ENCODE measurements around the gene PCSK4. TPM values are rescaled to one million over a fixed set of nuclear protein-coding genes. Genes with fewer than 3 reads are reported as not detected.

The PCSK4 gene
- total and polyA plus RNA-seq, 10 of the 15 experiments (the other 5 are each of a cell fraction or from before 2014, with no cell fraction given), result 0.27 to 0.99 (median 0.40) TPM; not detected in 3

GRCh38 chr19:1524287-1524971 lies 34.3 kb upstream of the PCSK4 start:
- Histone ChIP-seq H3K4me1 (ENCODE audit: control insufficient read depth, insufficient read depth, low read length) (no peaks in the 10 kb centered on the region), H3K27me3 (replicated peaks in 1 of 2; ENCODE audit: control insufficient read depth in 2 of 2, insufficient read depth in 2 of 2, low read length in 1 of 2) (peaks cover 0 to 2% of the 10 kb centered on the region in 2 experiments; a peak in 3 of 4 replicates), H3K9ac (ENCODE audit: control insufficient read depth, insufficient read depth, low read length) (no peak overlapping the region), H3K27ac (ENCODE audit: control insufficient read depth, insufficient read depth) (no peak overlapping the region), H2AFZ (ENCODE audit: control insufficient read depth, low read depth, low read length) (no peak overlapping the region), H3K4me3 (no peak overlapping the region), H3K9me3 (replicated peaks; ENCODE audit: control insufficient read depth, insufficient read depth, low read length) (no peaks in the 10 kb centered on the region), H3K36me3 (ENCODE audit: control insufficient read depth in 2 of 2, insufficient read depth in 2 of 2, low read length in 1 of 2) (no peaks in the 10 kb centered on the region), H3K4me2 (ENCODE audit: control insufficient read depth, insufficient read depth) (no peak overlapping the region), H3K79me2 (ENCODE audit: control insufficient read depth, insufficient read depth, low read length) (no peaks in the 10 kb centered on the region), H4K20me1 (ENCODE audit: control insufficient read depth, insufficient read depth) (no peaks in the 10 kb centered on the region)
- RAD21 ChIA-PET (ENCODE audit: unreplicated experiment), result no interaction called here
- CTCF ChIA-PET, result no interaction called here
- SMC1A ChIA-PET (ENCODE audit: uncharacterized antibody, unreplicated experiment), result no interaction called here
- DNase-seq (ENCODE audit: low read depth, low spot score), result no peak
- POLR2A ChIA-PET, result no interaction called here
- no peak for TF ChIP-seq RELA (IDR thresholded peaks at IDR 0.05; ENCODE audit: borderline replicate concordance, partially characterized antibody)
- peak; percentile 30 for TF ChIP-seq HDAC6 (IDR thresholded peaks at IDR 0.05; ENCODE audit: unreplicated experiment)
- no peak for TF ChIP-seq TARDBP (IDR thresholded peaks at IDR 0.05; ENCODE audit: borderline replicate concordance)
- ATAC-seq, result no peak
- no peak for FAIRE-seq
- in situ Hi-C loops (cut with MboI) (no loop called here), intact Hi-C loops (cut with micrococcal nuclease; ENCODE audit: unreplicated experiment) (no loop called here)
- 51% methylated on average over 24 of the region's 49 CpGs for WGBS (ENCODE audit: insufficient coverage, insufficient replicate concordance, low lambda C conversion rate, missing lambda C conversion rate)
- no TSS peak for BruUV-seq (replicated peaks)

GRCh38 chr19:1523412-1524286 lies 33.5 kb upstream of the PCSK4 start, which contains the start of gene PLK5:
Gene PLK5, plus strand, starts transcription at chr19:1524077. Its CDS starts 2,920 bp downstream, at chr19:1526997.
- ATAC-seq, result no peak
- CTCF ChIA-PET, result no interaction called here
- no peaks in the 10 kb centered on the region for H3K4me1 ChIP-seq (ENCODE audit: control insufficient read depth, insufficient read depth, low read length)
- 53% methylated on average over 51 of the region's 92 CpGs for WGBS (ENCODE audit: insufficient coverage, insufficient replicate concordance, low lambda C conversion rate, missing lambda C conversion rate)
- in situ Hi-C loops (cut with MboI) (no loop called here), intact Hi-C loops (cut with micrococcal nuclease; ENCODE audit: unreplicated experiment) (no loop called here)
- RAD21 ChIA-PET (ENCODE audit: unreplicated experiment), result no interaction called here
- H3K36me3 ChIP-seq (ENCODE audit: control insufficient read depth in 2 of 2, insufficient read depth in 2 of 2, low read length in 1 of 2), result no peaks in the 10 kb centered on the region
- BruUV-seq (replicated peaks), result no TSS peak
- no peaks in the 10 kb centered on the region for H3K9me3 ChIP-seq (replicated peaks; ENCODE audit: control insufficient read depth, insufficient read depth, low read length)
- H3K4me3 ChIP-seq, result no peak within 1 kb of the TSS
- POLR2A ChIA-PET, result no interaction called here
- DNase-seq (ENCODE audit: low read depth, low spot score), result no peak
- SMC1A ChIA-PET (ENCODE audit: uncharacterized antibody, unreplicated experiment), result no interaction called here
- no peak within 1 kb of the TSS for H3K27ac ChIP-seq (ENCODE audit: control insufficient read depth, insufficient read depth)
- H2AFZ ChIP-seq (ENCODE audit: control insufficient read depth, low read depth, low read length), result no peak within 1 kb of the TSS
- TF ChIP-seq GATAD2B (conservative IDR thresholded peaks at IDR 0.05; ENCODE audit: low read depth), result no peak
- TF ChIP-seq FOS (IDR thresholded peaks at IDR 0.05; ENCODE audit: borderline replicate concordance, extremely low read depth, insufficient read length), result no peak
- no peak for TF ChIP-seq MYB (IDR thresholded peaks at IDR 0.05; ENCODE audit: borderline replicate concordance, low read depth, low read length)
- no peaks in the 10 kb centered on the region for H4K20me1 ChIP-seq (ENCODE audit: control insufficient read depth, insufficient read depth)
- H3K79me2 ChIP-seq (ENCODE audit: control insufficient read depth, insufficient read depth, low read length), result no peaks in the 10 kb centered on the region
- no peak for FAIRE-seq
- no peak within 1 kb of the TSS for H3K4me2 ChIP-seq (ENCODE audit: control insufficient read depth, insufficient read depth)
- peaks cover 0 to 2% of the 10 kb centered on the region in 2 experiments; a peak in 3 of 4 replicates for H3K27me3 ChIP-seq (replicated peaks in 1 of 2; ENCODE audit: control insufficient read depth in 2 of 2, insufficient read depth in 2 of 2, low read length in 1 of 2)
- no peak within 1 kb of the TSS for H3K9ac ChIP-seq (ENCODE audit: control insufficient read depth, insufficient read depth, low read length)

Measured in GM12878 (cell line).